GM12878 (cell line): ENCODE data around the gene ART1. TPM values are rescaled to one million over a fixed set of nuclear protein-coding genes. Genes with fewer than 3 reads are reported as not detected.

ENCODE experiments used
- ATAC-seq: fragments of 200-7000 bp; cut with Tn5 transposase; 3 replicates; pipeline ENCODE4 v1.9.1; 2020; ENCODE audit warnings: mild to moderate bottlenecking, moderate library complexity
- BruUV-seq: library from RNA; stranded (reverse); fragments of 400-500 nt; replicated peaks from 2 replicates; lab custom pipeline; 2021; lab: Mats Ljungman, UMichigan
- CTCF ChIA-PET: fragments of 300-600 bp; sonication (Branson Sonifier 250); formaldehyde crosslinking; extraction: SDS; loops from one replicate; lab custom pipeline; 2021; ENCODE audit warnings: inconsistent platforms; lab: Yijun Ruan, JAX
- POLR2A ChIA-PET: fragments of 350-600 bp; formaldehyde crosslinking; extraction: SDS; loops from one replicate; lab custom pipeline; 2021; ENCODE audit warnings: inconsistent platforms; lab: Charles Lee
- RAD21 ChIA-PET: fragments of 300-600 bp; sonication (Branson Sonifier 250); formaldehyde crosslinking; loops from one replicate; lab custom pipeline; 2023; ENCODE audit warnings: antibody characterized with exemption; ENCODE audit not compliant: unreplicated experiment; lab: Charles Lee
- SMC1A ChIA-PET: fragments of 300-600 bp; sonication (Branson Sonifier 250); formaldehyde crosslinking; loops from one replicate; lab custom pipeline; 2023; ENCODE audit not compliant: unreplicated experiment, uncharacterized antibody; lab: Charles Lee
- DNase-seq: peaks from one replicate; pipeline ENCODE4 v3.0.0-alpha.2; 2011; ENCODE audit warnings: low read depth, low spot score
- FAIRE-seq: peaks from 3 replicates; lab custom pipeline; 2011; peaks lifted over from hg19 to GRCh38; lab: Jason Lieb, UNC
- H2AFZ ChIP-seq: 2 replicates; pipeline ENCODE4 v1.6.0; 2011; ENCODE audit warnings: low read depth, low read length, control low read depth; ENCODE audit not compliant: control insufficient read depth
- H3K27ac ChIP-seq: 2 replicates; pipeline ENCODE4 v1.5.1; 2011; ENCODE audit warnings: control low read depth; ENCODE audit not compliant: control insufficient read depth, insufficient read depth
- H3K27me3 ChIP-seq, 2 experiments: replicated peaks in 1 of 2; 2 replicates each; pipeline versions ENCODE4 v1.6.0 to v1.6.1; 2011; ENCODE audit warnings: low read length in 1 of 2; ENCODE audit not compliant: control insufficient read depth in 2 of 2, insufficient read depth in 2 of 2
- H3K36me3 ChIP-seq, 2 experiments: 2 replicates each; pipeline ENCODE4 v1.5.1; 2011; ENCODE audit warnings: low read length in 1 of 2; ENCODE audit not compliant: control insufficient read depth in 2 of 2, insufficient read depth in 2 of 2
- H3K4me1 ChIP-seq: 2 replicates; pipeline ENCODE4 v1.6.1; 2011; ENCODE audit warnings: mild to moderate bottlenecking, low read length, moderate library complexity, mixed read lengths; ENCODE audit not compliant: control insufficient read depth, insufficient read depth
- H3K4me2 ChIP-seq: 2 replicates; pipeline ENCODE4 v1.6.0; 2011; ENCODE audit warnings: control low read depth; ENCODE audit not compliant: control insufficient read depth, insufficient read depth
- H3K4me3 ChIP-seq: fragments of 200-600 bp; sonication (generic); 2 replicates; pipeline ENCODE4 v1.5.1; 2016
- H3K79me2 ChIP-seq: 2 replicates; pipeline ENCODE4 v1.6.0; 2011; ENCODE audit warnings: low read length; ENCODE audit not compliant: control insufficient read depth, insufficient read depth
- H3K9ac ChIP-seq: 2 replicates; pipeline ENCODE4 v1.8.0; 2011; ENCODE audit warnings: low read length, control low read depth, mixed read lengths; ENCODE audit not compliant: control insufficient read depth, insufficient read depth
- H3K9me3 ChIP-seq: replicated peaks from 3 replicates; pipeline ENCODE4 v1.5.1; 2011; ENCODE audit warnings: mild to moderate bottlenecking, low read length; ENCODE audit not compliant: control insufficient read depth, insufficient read depth
- H4K20me1 ChIP-seq: 2 replicates; pipeline ENCODE4 v1.6.0; 2011; ENCODE audit not compliant: control insufficient read depth, insufficient read depth
- CBFB ChIP-seq: IDR thresholded peaks from 2 replicates; pipeline ENCODE4 v1.6.1; 2016; ENCODE audit warnings: antibody characterized with exemption, low read depth
- CBX3 ChIP-seq: fragments of 200-600 bp; sonication (generic); IDR thresholded peaks from 2 replicates; pipeline ENCODE4 v1.6.1; 2016; ENCODE audit warnings: low read depth, borderline replicate concordance
- CREB1 ChIP-seq: IDR thresholded peaks from 2 replicates; pipeline ENCODE4 v1.6.1; 2012; ENCODE audit warnings: low read depth, mild to moderate bottlenecking, inconsistent platforms
- ETV6 ChIP-seq, 2 experiments: fragments of 450-650 bp in 1 of 2; IDR thresholded peaks in 1 of 2; conservative IDR thresholded peaks in 1 of 2; 2 replicates each; pipeline ENCODE4 v1.6.1; 2014; ENCODE audit warnings: antibody characterized with exemption in 1 of 2, borderline replicate concordance in 1 of 2, low read depth in 1 of 2, mild to moderate bottlenecking in 1 of 2, moderate library complexity in 1 of 2
- JUNB ChIP-seq: IDR thresholded peaks from 2 replicates; pipeline ENCODE4 v1.6.1; 2016; ENCODE audit warnings: antibody characterized with exemption, mild to moderate bottlenecking
- MEF2B ChIP-seq: fragments of 450-650 bp; IDR thresholded peaks from 2 replicates; pipeline ENCODE4 v1.6.1; 2018; ENCODE audit warnings: mild to moderate bottlenecking, moderate library complexity; ENCODE audit not compliant: partially characterized antibody, poor library complexity, severe bottlenecking
- NFIC ChIP-seq: IDR thresholded peaks from 2 replicates; pipeline ENCODE4 v1.6.1; 2012; ENCODE audit warnings: low read depth, mild to moderate bottlenecking, inconsistent platforms, low read length, moderate library complexity
- NR2F1 ChIP-seq: fragments of 450-650 bp; conservative IDR thresholded peaks from 2 replicates; pipeline ENCODE4 v1.6.1; 2017; ENCODE audit warnings: mild to moderate bottlenecking
- TCF12 ChIP-seq: IDR thresholded peaks from 2 replicates; pipeline ENCODE4 v1.6.1; 2011; ENCODE audit warnings: low read depth, mild to moderate bottlenecking, low read length
- WGBS: methylation state at CpG from one replicate; pipeline ENCODE4 v1.1.6; 2016; ENCODE audit warnings: low lambda C conversion rate; ENCODE audit not compliant: insufficient replicate concordance, insufficient coverage; ENCODE audit errors: missing lambda C conversion rate; 5-methylcytosine and 5-hydroxymethylcytosine counted together
- in situ Hi-C: fragments of 300-500 bp; cut with MboI; formaldehyde crosslinking; loops from 9 replicates; pipeline ENCODE4 v1.14.3; 2018; ENCODE audit warnings: mixed read lengths
- intact Hi-C: fragments of 100-400 bp; cut with micrococcal nuclease; formaldehyde crosslinking; loops from one replicate; pipeline ENCODE4 v1.14.2; 2022; ENCODE audit not compliant: unreplicated experiment
- polyA plus RNA-seq, 11 experiments: library from polyadenylated mRNA; depleted of rRNA in 4 of 11; unstranded in 6 of 11; stranded (reverse) in 5 of 11; fragments of >200 nt; fragmentation: Nextera tagmentation in 4 of 11; fragmentation: Illumina TruSeq in 1 of 11; extraction: Ambion mirVana in 4 of 11; extraction: Trizol in 1 of 11; gene quantifications; 1 replicate in 1 of 11; 2 replicates in 10 of 11; pipeline versions ENCODE4 v1.2.1 to v1.2.3, GENCODE V29; 2011 to 2016; ENCODE audit warnings: inconsistent platforms in 2 of 11, missing spikeins in 2 of 11, low read depth in 1 of 11
- total RNA-seq, 4 experiments: library from RNA; depleted of rRNA in 3 of 4; stranded (reverse); fragments of >200 nt in 3 of 4; fragmentation: Illumina TruSeq in 1 of 4; extraction: Trizol in 1 of 4; gene quantifications; 2 replicates each; pipeline versions ENCODE4 v1.2.1 to v1.2.3, GENCODE V29; 2013 to 2021
- TF ChIP-seq, protein P1 (sequence below): IDR thresholded peaks from 2 replicates; pipeline ENCODE4 v1.6.1; 2012; ENCODE audit warnings: low read depth, low read length, improper control_type of control experiment
- TF ChIP-seq, protein P2 (sequence below): fragments of 150-350 bp; IDR thresholded peaks from 2 replicates; pipeline ENCODE4 v1.6.1; 2016; ENCODE audit warnings: low read depth, low read length

ART1 gene
- total and polyA plus RNA-seq, 10 of the 15 experiments (the other 5 are each of a cell fraction or from before 2014, with no cell fraction given), result not detected

DNA sequence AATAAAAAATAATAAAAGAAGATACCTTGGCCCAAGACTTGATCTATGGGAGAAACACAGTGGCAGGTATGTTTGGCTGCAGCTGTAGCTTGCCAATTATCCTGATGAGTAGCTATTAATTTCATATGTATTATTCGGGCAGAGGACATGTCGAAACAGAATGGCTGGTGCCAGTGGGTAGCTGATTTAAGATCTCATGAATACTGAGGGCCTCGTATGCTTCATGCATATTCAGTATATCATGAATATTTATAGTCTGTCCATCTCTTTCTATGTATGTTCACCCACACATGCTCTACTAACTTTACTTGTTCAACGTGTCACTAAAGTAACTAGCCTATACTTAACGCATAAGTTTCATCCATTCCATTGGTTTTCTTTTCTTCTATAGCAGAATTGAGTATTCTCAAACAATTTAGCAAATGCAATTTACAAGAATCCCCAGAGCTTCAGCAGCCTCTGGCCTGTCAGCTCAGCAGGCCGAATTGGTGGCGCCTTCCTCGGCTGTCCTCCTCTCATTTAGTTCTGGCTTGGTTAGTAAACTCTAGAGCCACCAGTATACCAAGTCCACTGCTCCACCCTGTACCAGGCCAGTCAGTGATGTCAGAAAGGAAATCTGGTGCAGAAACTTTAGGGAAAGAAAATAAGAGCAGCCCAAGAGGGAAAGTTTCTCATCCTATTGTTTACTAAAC is 21.0 kb upstream of the ART1 start:
- H3K79me2 ChIP-seq, result no peaks in the 10 kb centered on the region
- H3K4me3 ChIP-seq, result no peak overlapping the region
- in situ Hi-C loops (no loop called here), intact Hi-C loops (no loop called here)
- SMC1A ChIA-PET, result no interaction called here
- RAD21 ChIA-PET, result no interaction called here
- no peaks in the 10 kb centered on the region for H3K4me1 ChIP-seq
- no peak overlapping the region for H3K27ac ChIP-seq
- H3K4me2 ChIP-seq, result no peak overlapping the region
- no peak overlapping the region for H3K9ac ChIP-seq
- no peak overlapping the region for H2AFZ ChIP-seq
- H3K36me3 ChIP-seq, result no peaks in the 10 kb centered on the region
- no TSS peak for BruUV-seq
- POLR2A ChIA-PET, result no interaction called here
- CTCF ChIA-PET, result interaction anchor here (0.7 kb wide), 1 partner anchor 13 kb away, joined by 3 read pairs; no protein-coding TSS in a partner anchor
- DNase-seq, result no peak
- TF ChIP-seq JUNB, result no peak
- no peak for TF ChIP-seq MEF2B
- no peak for TF ChIP-seq CBX3
- no peaks in the 10 kb centered on the region for H4K20me1 ChIP-seq
- 40% methylated on average over 8 of the region's 8 CpGs for WGBS
- no peaks in the 10 kb centered on the region for H3K27me3 ChIP-seq
- no peak for FAIRE-seq
- H3K9me3 ChIP-seq, result no peaks in the 10 kb centered on the region
- no peak for ATAC-seq

DNA sequence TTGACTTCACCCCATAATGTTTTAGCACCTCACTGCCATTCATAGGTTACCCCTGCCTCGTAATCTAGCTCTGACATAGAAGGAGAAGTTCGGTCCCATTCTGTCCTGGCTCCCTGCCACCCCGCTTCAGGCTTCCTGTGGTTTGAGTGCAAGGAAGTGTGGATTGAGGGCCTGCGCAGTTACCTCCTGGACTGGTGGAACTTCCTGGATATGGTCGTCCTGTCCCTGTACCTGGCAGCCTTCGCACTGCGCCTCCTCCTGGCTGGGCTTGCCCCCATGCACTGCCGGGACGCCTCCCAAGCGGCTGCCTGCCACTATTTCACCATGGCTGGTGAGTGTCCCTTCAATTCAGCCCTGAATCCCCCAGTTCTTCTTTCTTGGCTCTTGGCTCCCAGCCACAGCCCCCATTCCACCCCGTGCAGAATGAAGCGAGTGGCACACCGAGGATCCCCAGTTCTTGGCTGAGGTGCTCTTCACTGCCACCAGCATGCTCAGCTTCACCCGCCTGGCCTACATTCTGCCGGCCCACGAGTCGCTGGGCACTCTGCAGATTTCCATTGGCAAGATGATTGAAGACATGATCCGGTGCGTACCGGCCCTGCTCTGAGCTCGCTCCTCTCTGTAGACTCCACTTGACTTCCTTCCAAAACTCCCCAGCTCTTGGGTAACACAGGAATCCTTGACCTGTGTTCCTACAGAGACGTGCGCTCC is 18.5 kb upstream of the ART1 start:
- TF ChIP-seq, protein P1, sequence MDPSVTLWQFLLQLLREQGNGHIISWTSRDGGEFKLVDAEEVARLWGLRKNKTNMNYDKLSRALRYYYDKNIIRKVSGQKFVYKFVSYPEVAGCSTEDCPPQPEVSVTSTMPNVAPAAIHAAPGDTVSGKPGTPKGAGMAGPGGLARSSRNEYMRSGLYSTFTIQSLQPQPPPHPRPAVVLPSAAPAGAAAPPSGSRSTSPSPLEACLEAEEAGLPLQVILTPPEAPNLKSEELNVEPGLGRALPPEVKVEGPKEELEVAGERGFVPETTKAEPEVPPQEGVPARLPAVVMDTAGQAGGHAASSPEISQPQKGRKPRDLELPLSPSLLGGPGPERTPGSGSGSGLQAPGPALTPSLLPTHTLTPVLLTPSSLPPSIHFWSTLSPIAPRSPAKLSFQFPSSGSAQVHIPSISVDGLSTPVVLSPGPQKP, result no peak
- no peak for TF ChIP-seq NFIC
- no peak for TF ChIP-seq ETV6 (conservative IDR thresholded peaks at IDR 0.05 in 1 of 2, IDR thresholded peaks at IDR 0.05 in 1 of 2; ENCODE audit: borderline replicate concordance in 1 of 2, low read depth in 1 of 2)
- no peak for TF ChIP-seq TCF12
- TF ChIP-seq CBFB, result no peak
- TF ChIP-seq NR2F1, result no peak
- TF ChIP-seq, protein P2, sequence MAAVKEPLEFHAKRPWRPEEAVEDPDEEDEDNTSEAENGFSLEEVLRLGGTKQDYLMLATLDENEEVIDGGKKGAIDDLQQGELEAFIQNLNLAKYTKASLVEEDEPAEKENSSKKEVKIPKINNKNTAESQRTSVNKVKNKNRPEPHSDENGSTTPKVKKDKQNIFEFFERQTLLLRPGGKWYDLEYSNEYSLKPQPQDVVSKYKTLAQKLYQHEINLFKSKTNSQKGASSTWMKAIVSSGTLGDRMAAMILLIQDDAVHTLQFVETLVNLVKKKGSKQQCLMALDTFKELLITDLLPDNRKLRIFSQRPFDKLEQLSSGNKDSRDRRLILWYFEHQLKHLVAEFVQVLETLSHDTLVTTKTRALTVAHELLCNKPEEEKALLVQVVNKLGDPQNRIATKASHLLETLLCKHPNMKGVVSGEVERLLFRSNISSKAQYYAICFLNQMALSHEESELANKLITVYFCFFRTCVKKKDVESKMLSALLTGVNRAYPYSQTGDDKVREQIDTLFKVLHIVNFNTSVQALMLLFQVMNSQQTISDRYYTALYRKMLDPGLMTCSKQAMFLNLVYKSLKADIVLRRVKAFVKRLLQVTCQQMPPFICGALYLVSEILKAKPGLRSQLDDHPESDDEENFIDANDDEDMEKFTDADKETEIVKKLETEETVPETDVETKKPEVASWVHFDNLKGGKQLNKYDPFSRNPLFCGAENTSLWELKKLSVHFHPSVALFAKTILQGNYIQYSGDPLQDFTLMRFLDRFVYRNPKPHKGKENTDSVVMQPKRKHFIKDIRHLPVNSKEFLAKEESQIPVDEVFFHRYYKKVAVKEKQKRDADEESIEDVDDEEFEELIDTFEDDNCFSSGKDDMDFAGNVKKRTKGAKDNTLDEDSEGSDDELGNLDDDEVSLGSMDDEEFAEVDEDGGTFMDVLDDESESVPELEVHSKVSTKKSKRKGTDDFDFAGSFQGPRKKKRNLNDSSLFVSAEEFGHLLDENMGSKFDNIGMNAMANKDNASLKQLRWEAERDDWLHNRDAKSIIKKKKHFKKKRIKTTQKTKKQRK, result no peak
- TF ChIP-seq CREB1, result no peak
- CTCF ChIA-PET, result no interaction called here
- ATAC-seq (no peak), FAIRE-seq (no peak), DNase-seq (no peak)
- Histone ChIP-seq H3K36me3 (no peaks in the 10 kb centered on the region), H3K4me2 (no peak overlapping the region), H3K4me3 (no peak overlapping the region), H4K20me1 (no peaks in the 10 kb centered on the region), H3K27ac (no peak overlapping the region), H3K9ac (no peak overlapping the region), H2AFZ (peak overlapping the region; percentile 7; the same call in 1 of the 2 replicates), H3K9me3 (no peaks in the 10 kb centered on the region), H3K4me1 (no peaks in the 10 kb centered on the region), H3K79me2 (no peaks in the 10 kb centered on the region), H3K27me3 (no peaks in the 10 kb centered on the region)
- SMC1A ChIA-PET, result no interaction called here
- in situ Hi-C loops (no loop called here), intact Hi-C loops (no loop called here)
- POLR2A ChIA-PET, result no interaction called here
- BruUV-seq, result no TSS peak
- 40% methylated on average over 23 of the region's 23 CpGs for WGBS
- RAD21 ChIA-PET, result no interaction called here
